Measurements from ENCODE around the gene SLC2A9. TPM values are rescaled to one million over a fixed set of nuclear protein-coding genes. Genes with fewer than 3 reads are reported as not detected.

SLC2A9 gene
- total RNA-seq, 1 experiment from 2014 or later: 0.27 TPM

- DNase-seq (ENCODE audit: low read depth): no peak
Observed at GRCh38 chr4:10021653-10022023, 341 bp upstream of the SLC2A9 start.

DNA sequence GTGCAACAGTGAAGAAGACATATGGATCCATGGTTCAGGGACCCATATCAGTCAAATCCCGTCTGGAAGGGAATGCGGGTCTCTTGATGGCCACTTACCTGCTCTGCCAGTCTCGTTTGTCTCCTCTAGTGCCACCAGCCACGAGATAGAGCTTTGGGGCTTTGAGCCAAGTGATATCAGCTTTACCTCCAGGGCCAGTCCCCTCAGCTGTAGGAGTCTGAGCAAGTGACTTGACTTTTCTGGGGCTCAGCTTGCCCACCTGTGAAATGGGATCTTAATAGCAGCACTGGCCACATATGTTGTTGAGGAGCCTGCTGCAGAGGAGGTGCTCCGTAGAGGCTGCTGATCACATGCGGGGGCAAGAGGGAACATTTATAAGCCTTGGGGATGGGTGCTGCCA is 1.2 kb downstream of the SLC2A9 start:
- no peak for DNase-seq (ENCODE audit: low read depth)

- DNase-seq (ENCODE audit: low read depth): no peak
Observed at GRCh38 chr4:10019521-10020051, 1.7 kb downstream of the SLC2A9 start.

DNA sequence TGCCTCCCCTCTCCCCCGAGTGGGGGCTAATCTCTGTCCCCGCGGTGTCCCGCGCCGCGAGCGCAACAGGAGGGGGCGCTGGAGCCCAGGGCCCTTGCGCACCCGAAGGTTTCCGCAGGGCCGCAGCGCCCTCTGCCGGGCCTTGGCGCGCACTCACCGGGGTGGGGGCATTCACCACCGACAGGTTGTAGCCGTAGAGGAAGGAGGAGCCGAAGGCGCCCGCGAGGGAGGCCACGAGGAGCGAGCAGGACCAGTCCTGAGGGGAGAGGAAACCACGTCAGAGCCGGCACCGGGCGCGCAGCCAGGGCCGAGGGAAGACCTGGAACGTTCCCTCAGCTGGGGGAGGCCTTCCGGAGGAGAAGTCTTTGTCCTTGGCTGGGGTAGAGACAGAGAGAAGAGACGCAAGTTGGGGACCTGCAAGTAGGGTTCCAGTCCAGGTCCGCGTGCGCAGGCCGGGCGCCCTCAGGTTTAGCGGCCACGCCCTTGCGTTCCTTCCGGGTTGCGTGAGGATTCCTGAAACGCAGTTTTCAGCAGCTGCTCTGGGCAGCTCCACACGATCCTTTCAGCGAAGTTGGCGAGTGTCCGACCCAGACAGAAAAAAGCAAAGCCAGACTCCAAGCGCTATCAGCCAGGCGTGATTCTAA is 2.4 kb downstream of the SLC2A9 start:
- DNase-seq (ENCODE audit: low read depth): peak; percentile 75

DNA sequence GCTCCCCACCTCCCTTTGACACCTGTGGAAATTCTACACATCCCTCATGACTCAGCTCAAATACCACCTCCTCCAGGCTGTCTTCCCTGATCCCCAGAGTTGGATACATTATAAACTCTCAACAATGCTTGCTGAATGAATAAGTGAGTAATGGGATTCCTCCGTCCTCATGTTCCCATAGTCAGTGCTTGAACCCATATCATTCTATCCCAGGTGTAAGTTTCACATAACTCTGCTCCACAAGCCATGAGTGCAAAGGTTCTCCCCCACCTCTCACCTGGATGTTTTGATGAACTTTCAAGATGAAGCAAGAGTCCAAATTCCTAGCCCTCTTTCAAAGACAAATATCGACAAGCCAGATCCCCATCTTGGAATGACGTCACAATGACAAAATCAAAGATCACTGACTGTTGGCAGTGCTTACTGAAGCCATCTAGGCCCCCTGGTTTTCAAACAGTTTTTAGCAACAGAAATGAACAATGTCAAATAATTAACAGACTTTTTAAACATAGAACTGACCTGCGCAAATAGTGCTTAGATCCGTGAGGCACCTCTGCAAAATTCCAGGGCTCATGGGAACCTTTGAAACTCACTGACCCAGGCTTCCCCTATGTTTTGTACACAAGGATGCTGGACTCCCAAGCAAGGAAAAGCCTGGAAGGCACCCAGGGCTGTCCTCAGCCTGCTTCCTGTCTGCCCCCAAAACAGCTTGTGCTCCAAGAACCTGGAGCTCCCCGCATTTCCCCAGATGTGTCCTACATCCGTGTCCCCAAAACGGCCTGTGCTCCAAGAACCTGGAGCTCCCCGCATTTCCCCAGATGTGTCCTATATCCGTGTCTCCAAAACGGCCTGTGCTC is 4.0 kb downstream of the SLC2A9 start:
- DNase-seq (ENCODE audit: low read depth): no peak

- DNase-seq (ENCODE audit: low read depth): no peak
Observed at GRCh38 chr4:10016169-10016568, 5.1 kb downstream of the SLC2A9 start.

DNA sequence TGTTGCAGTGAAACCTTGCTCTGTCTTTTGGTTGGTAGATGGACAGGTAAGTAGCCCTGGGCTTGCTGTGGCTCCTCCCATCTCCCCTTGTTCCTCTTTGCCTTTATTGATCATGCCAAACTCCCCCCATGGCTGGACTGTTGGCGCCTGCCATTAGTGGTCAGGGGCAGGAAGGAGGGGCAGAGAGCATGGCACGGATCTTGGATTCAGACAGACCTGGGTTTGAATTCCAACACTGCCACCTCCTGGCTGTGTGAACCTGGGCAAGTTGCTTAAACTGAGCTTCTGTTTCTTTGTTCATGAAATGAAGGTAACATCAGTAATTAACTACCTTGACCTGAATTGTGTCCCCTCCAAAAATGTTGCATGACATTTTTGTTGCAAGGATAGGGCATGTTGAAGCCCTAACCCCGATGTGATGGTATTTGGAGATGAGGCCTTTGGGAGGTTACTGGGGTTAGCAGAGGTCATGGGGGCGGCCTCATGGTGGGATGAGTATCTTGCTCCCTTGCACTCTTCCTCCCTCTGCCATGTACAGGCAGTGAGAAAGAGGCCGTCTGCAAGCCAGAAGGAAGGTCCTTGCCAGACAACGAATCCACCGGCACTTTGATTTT is 6.0 kb downstream of the SLC2A9 start:
- DNase-seq (ENCODE audit: low read depth): peak; percentile 53

DNA sequence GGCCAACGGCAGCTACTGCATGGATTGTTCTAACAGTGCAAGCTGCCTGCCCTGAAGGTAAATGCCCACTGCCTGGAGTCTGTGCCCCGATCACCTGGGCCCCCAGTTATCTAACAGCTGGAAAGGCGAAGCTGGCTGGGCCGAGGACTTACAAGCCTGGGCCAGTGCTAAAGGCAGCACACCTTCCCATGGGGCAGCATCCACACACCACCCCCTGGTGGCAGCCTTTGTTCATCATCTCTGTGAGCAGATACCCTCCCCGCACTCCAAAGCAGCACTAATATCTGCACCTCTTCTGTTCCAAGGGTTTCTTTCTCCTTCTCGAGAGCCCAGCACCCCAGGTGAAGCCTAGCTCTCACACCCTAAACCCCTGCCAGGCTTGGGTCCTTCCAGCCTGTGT is 7.6 kb downstream of the SLC2A9 start:
- DNase-seq (ENCODE audit: low read depth): peak; percentile 40

DNA sequence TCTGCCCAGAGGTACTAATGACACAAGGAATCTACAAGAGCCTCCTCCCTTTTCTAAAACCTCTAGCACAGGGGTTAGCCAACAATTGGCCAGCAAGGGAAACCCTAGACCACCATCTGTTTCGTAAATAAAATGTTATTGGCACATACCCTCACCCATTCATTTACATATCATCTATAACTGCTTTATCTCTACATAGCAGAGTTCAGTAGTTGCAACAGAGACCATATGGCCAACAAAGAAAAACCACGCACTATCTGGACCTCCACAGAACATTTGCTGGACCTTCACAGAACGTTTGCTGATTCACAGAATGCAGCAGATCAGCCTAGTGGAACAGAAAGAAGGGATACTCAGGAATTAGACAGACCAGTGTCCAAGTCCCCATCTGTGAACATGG is 9.4 kb downstream of the SLC2A9 start:
- no peak for DNase-seq (ENCODE audit: low read depth)

DNA sequence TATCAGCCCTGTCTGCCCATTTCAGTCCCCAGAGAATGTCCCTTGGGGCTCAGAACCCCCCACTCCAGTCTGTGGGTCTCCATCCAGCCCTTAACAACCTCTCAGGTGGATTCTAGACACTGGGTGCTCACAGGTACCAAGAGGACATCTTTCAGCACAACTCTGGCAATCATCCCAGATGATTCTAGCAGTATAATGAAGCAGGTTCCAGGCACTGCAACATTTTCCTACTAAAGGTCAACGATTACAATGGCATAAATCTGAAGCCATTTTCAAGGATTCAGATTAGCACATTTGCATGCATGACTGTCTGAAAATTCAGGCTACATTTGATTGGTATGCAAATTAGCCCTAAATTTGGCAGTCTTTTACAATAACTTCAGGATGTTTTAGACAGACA is 10.0 kb downstream of the SLC2A9 start:
- no peak for DNase-seq (ENCODE audit: low read depth)

GRCh38 chr4:10009861-10010500 is 11.3 kb downstream of the SLC2A9 start:
- DNase-seq (ENCODE audit: low read depth): peak; percentile 26

GRCh38 chr4:10008609-10009005 is 12.7 kb downstream of the SLC2A9 start:
- DNase-seq (ENCODE audit: low read depth): no peak

DNA sequence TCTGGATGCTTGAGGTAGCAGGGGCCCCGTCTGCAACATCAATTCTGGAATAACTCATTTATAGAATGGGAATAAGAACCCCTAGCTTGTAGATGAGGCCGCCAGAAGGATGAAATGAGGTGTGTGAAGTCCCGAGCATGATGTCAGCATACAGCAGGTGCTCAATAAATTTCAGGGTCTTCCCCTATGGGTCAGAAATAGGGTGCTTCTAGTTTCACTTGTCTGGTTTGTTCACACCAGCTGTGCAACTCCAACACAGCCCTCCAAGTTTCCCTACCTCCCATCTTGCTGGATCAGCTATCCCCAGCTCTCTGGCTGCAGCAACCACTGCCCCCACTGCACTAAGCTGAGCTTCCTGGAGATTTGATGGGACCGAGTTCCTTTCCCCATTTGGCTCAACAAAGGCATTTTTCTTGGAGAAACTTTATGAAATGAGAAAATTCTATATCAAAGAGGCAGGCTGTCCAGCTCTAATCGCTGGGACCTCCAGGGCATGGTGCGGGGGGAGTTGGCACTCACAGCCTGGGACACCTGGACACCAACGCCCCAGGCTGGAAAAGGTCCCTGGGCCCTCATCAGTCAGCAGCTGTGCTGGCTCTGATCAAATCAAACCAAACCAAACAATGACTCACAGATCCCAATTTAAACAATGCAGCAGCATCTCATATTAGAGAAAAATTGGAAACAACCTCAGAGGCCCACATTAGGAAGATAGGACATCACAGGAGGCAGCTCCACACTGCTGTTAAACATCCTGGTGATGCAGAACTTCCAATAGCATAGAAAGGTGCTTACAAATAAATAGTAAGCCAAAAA is 13.3 kb downstream of the SLC2A9 start:
- no peak for DNase-seq (ENCODE audit: low read depth)

DNA sequence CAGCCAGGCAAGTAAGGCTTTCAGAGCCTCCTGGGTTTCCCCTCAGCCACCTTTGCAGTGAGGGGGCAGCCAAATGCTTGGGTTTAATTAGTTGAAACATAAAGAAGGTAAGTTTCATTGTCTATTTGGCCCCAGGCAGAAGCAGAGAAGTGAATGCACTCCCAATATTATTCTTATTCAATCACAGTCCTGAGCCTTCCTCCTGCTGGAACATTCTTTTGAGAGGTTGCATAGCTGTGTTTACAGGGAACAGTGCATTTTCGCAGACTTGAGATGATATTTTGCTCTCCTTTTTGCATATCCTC is 13.9 kb downstream of the SLC2A9 start:
- no peak for DNase-seq (ENCODE audit: low read depth)

DNA sequence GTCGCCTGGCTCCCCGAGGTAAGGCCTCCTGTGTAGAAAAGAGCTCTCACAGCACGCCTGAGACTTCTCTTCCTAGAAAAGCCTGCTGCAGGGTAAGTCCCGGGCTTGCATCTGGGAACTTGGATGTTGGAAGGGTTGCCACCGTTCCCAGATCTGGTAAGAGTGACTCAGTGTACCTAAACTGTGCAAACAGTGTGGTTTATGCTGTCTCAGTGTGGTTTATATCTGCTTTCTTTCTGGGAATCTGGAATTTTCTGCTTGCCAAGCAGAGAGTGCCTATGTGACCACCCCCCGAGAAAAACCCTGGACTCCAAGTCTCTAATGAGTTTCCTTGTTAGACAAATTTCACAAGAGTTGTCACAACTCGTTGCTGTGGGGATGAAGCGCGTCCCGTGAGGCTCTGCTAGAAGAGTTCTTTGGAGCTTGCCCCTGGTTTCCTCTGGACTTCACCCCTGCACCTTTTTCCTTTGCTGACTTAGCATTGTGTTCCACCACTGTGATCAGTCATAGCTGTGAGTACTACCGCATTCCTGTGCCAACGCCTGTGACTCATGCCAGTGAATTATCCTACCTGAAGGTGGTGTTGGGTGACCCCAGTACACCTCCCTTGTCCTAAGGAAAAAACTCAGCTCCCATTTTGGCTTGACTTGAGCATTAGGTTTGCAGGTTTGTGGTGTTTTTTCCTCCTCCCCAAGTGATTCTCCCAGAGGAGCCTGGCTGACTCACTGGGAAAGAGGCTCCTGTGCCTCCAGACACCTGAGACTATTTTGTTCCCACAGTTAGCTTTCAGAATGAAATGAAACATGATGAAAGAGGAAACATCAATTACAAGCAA is 14.5 kb downstream of the SLC2A9 start:
- DNase-seq (ENCODE audit: low read depth): peak; percentile 66

DNA sequence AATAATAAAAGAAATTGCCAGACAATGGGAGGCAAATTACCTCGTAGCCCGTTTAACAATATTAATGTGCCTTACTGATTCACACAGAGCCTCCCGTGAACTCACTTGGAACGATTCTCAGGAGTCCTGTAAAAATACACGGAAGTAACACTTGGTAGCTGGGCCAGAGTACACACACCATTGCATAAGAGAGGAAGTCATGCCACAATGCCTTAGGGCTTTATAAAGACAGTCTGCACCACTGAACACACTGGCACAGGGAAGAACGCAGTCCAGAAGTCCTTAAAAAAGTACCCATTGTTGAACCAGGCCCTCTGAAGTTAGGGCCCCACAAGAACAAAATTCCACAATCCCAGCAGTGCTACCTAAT is 15.1 kb downstream of the SLC2A9 start:
- DNase-seq (ENCODE audit: low read depth): peak; percentile 48

GRCh38 chr4:10005632-10006031 is 15.7 kb downstream of the SLC2A9 start:
- no peak for DNase-seq (ENCODE audit: low read depth)

GRCh38 chr4:10003666-10004065 is 17.6 kb downstream of the SLC2A9 start:
- DNase-seq (ENCODE audit: low read depth): no peak

DNA sequence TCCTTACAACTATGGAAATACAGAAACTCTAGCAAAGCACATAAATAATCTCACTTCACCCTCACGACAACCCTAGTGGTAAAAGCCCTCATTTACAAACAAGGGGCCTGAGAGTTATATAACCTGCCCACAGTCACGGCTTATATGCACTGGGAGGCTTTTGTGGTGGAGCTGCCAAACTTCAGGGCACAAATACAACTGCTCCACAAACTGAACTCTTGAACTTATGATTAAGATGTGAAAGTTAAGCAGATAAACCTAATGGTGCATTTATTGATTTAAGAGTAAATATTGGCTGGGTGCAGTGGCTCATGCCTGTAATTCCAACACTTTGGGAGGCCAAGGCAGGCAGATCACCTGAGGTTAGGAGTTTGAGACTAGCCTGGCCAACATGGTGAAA is 19.0 kb downstream of the SLC2A9 start:
- no peak for DNase-seq (ENCODE audit: low read depth)

- DNase-seq (ENCODE audit: low read depth): no peak
Observed at GRCh38 chr4:10001757-10002156, 19.5 kb downstream of the SLC2A9 start.
